Calu3 (cell line): ENCODE results near the gene ABCF3. TPM values are rescaled to one million over a fixed set of nuclear protein-coding genes. Genes with fewer than 3 reads are reported as not detected.

Experiments
- BruUV-seq: library from RNA; stranded (reverse); fragments of 400-500 nt; replicated peaks from 2 replicates; lab custom pipeline; 2021; lab: Mats Ljungman, UMichigan
- CTCF ChIA-PET: fragments of 300-600 bp; sonication (Branson Sonifier 250); formaldehyde crosslinking; loops from one replicate; lab custom pipeline; 2022; ENCODE audit warnings: antibody characterized with exemption; lab: Charles Lee
- DNase-seq: peaks from one replicate; pipeline ENCODE4 v3.0.0; 2022
- H3K27ac Mint-ChIP-seq: one replicate; pipeline ENCODE4 v1.8.0; 2022; ENCODE audit warnings: mixed read lengths; ENCODE audit not compliant: unreplicated experiment
- H3K27me3 Mint-ChIP-seq: one replicate; pipeline ENCODE4 v1.8.0; 2022; ENCODE audit warnings: mixed read lengths; ENCODE audit not compliant: unreplicated experiment
- H3K36me3 Mint-ChIP-seq: one replicate; pipeline ENCODE4 v1.8.0; 2022; ENCODE audit warnings: mild to moderate bottlenecking, moderate library complexity, mixed read lengths; ENCODE audit not compliant: insufficient read depth, unreplicated experiment
- H3K4me1 Mint-ChIP-seq: one replicate; pipeline ENCODE4 v1.8.0; 2022; ENCODE audit warnings: mild to moderate bottlenecking, low read depth, mixed read lengths; ENCODE audit not compliant: unreplicated experiment
- H3K4me3 Mint-ChIP-seq: one replicate; pipeline ENCODE4 v1.8.0; 2022; ENCODE audit warnings: mild to moderate bottlenecking, low read depth, moderate library complexity, mixed read lengths; ENCODE audit not compliant: unreplicated experiment
- H3K9me3 Mint-ChIP-seq: one replicate; pipeline ENCODE4 v1.8.0; 2022; ENCODE audit warnings: low read depth, mixed read lengths; ENCODE audit not compliant: unreplicated experiment
- CTCF ChIP-seq: fragments of 200-600 bp; IDR thresholded peaks from one replicate; pipeline ENCODE4 v1.8.0; 2022; ENCODE audit warnings: antibody characterized with exemption; ENCODE audit not compliant: unreplicated experiment
- intact Hi-C: fragments of 100-400 bp; cut with micrococcal nuclease; formaldehyde crosslinking; loops from one replicate; pipeline ENCODE4 v1.10.0; 2022; ENCODE audit not compliant: unreplicated experiment
- total RNA-seq: library from RNA; stranded (reverse); gene quantifications from 2 replicates; pipeline ENCODE4 v1.2.3, GENCODE V29; 2022

The ABCF3 gene
- total RNA-seq, 1 experiment from 2014 or later: 116 TPM

GRCh38 chr3:184234224-184234623 is 48.2 kb downstream of the ABCF3 start:
- peak; percentile 98 for DNase-seq
- TF ChIP-seq CTCF: peak; percentile 67
- H3K36me3 Mint-ChIP-seq: peaks cover 8% of the 10 kb centered on the region
- peaks cover 11% of the 10 kb centered on the region for H3K4me1 Mint-ChIP-seq
- CTCF ChIA-PET: interaction anchor here (0.6 to 0.7 kb wide), 2 partner anchors 29 to 89 kb away, joined by 3 to 5 read pairs; no protein-coding TSS in a partner anchor
- H3K27ac Mint-ChIP-seq: no peak overlapping the region
- BruUV-seq: no TSS peak
- H3K9me3 Mint-ChIP-seq: no peaks in the 10 kb centered on the region
- intact Hi-C loops: loop anchor here (2.0 kb wide), 1 partner anchor 47 kb away; the partner anchor contains the start of gene ABCF3
- peaks cover 57% of the 10 kb centered on the region for H3K27me3 Mint-ChIP-seq
- no peak overlapping the region for H3K4me3 Mint-ChIP-seq

GRCh38 chr3:184234671-184235380 is 48.8 kb downstream of the ABCF3 start:
- TF ChIP-seq CTCF: no peak
- peaks cover 60% of the 10 kb centered on the region for H3K27me3 Mint-ChIP-seq
- intact Hi-C loops: loop anchor here (2.0 kb wide), 1 partner anchor 48 kb away; the partner anchor contains the start of gene ABCF3
- BruUV-seq: no TSS peak
- H3K36me3 Mint-ChIP-seq: peaks cover 8% of the 10 kb centered on the region
- CTCF ChIA-PET: no interaction called here
- H3K9me3 Mint-ChIP-seq: no peaks in the 10 kb centered on the region
- no peak for DNase-seq
- H3K4me1 Mint-ChIP-seq: peaks cover 11% of the 10 kb centered on the region
- no peak overlapping the region for H3K4me3 Mint-ChIP-seq
- no peak overlapping the region for H3K27ac Mint-ChIP-seq

GRCh38 chr3:184235381-184236032 is 49.5 kb downstream of the ABCF3 start:
- Mint-ChIP-seq H3K27me3 (peaks cover 64% of the 10 kb centered on the region), H3K4me3 (no peak overlapping the region), H3K4me1 (peaks cover 11% of the 10 kb centered on the region), H3K9me3 (no peaks in the 10 kb centered on the region), H3K36me3 (peaks cover 8% of the 10 kb centered on the region), H3K27ac (no peak overlapping the region)
- no TSS peak for BruUV-seq
- TF ChIP-seq CTCF: no peak
- intact Hi-C loops: loop anchor here (2.0 kb wide), 1 partner anchor 49 kb away; the partner anchor contains the start of gene ABCF3
- no peak for DNase-seq
- CTCF ChIA-PET: interaction anchor here (0.5 kb wide), 1 partner anchor 33 kb away, joined by 3 read pairs; no protein-coding TSS in a partner anchor

GRCh38 chr3:184236033-184236410 is 50.0 kb downstream of the ABCF3 start:
- Mint-ChIP-seq H3K9me3 (no peaks in the 10 kb centered on the region), H3K36me3 (peaks cover 7% of the 10 kb centered on the region), H3K4me1 (peaks cover 11% of the 10 kb centered on the region), H3K4me3 (no peak overlapping the region), H3K27ac (no peak overlapping the region), H3K27me3 (peaks cover 60% of the 10 kb centered on the region)
- DNase-seq: no peak
- BruUV-seq: no TSS peak
- no peak for TF ChIP-seq CTCF
- CTCF ChIA-PET: interaction anchor here (0.5 kb wide), 1 partner anchor 33 kb away, joined by 3 read pairs; no protein-coding TSS in a partner anchor
- intact Hi-C loops: no loop called here
